Bronchial epithelial cell (primary cell): Measurements from ENCODE around the gene NTN5. TPM values are rescaled to one million over a fixed set of nuclear protein-coding genes. Genes with fewer than 3 reads are reported as not detected.
A peak's percentile ranks its signal among the peaks of the same experiment; 100 is the strongest.

Experiments used
- DNase-seq: peaks from one replicate; pipeline ENCODE4 v3.0.0-alpha.2; 2010; ENCODE audit warnings: low read depth
- FAIRE-seq: peaks from 2 replicates; lab custom pipeline; 2011; peaks lifted over from hg19 to GRCh38; lab: Jason Lieb, UNC
- H3K27me3 ChIP-seq: 2 replicates; pipeline ENCODE4 v1.5.1; 2011; ENCODE audit warnings: low read length; ENCODE audit not compliant: control insufficient read depth, insufficient read depth
- H3K36me3 ChIP-seq: 2 replicates; pipeline ENCODE4 v1.5.1; 2011; ENCODE audit warnings: low read length; ENCODE audit not compliant: control insufficient read depth, insufficient read depth
- H3K4me3 ChIP-seq: 2 replicates; pipeline ENCODE4 v1.5.1; 2011; ENCODE audit warnings: mild to moderate bottlenecking, low read depth, low read length, control low read depth
- total RNA-seq: library from RNA; depleted of rRNA; stranded (reverse); fragments of >200 nt; gene quantifications from 2 replicates; pipeline ENCODE4 v1.2.1, GENCODE V29; 2014
- TF ChIP-seq, protein P1 (sequence below): IDR thresholded peaks from 2 replicates; pipeline ENCODE4 v1.5.1; 2011; ENCODE audit warnings: mild to moderate bottlenecking, moderate library complexity, low read length, control low read depth, inconsistent platforms; ENCODE audit not compliant: insufficient read depth, severe bottlenecking

NTN5 gene
- total RNA-seq, 1 donor from 2014 or later = not detected

DNA sequence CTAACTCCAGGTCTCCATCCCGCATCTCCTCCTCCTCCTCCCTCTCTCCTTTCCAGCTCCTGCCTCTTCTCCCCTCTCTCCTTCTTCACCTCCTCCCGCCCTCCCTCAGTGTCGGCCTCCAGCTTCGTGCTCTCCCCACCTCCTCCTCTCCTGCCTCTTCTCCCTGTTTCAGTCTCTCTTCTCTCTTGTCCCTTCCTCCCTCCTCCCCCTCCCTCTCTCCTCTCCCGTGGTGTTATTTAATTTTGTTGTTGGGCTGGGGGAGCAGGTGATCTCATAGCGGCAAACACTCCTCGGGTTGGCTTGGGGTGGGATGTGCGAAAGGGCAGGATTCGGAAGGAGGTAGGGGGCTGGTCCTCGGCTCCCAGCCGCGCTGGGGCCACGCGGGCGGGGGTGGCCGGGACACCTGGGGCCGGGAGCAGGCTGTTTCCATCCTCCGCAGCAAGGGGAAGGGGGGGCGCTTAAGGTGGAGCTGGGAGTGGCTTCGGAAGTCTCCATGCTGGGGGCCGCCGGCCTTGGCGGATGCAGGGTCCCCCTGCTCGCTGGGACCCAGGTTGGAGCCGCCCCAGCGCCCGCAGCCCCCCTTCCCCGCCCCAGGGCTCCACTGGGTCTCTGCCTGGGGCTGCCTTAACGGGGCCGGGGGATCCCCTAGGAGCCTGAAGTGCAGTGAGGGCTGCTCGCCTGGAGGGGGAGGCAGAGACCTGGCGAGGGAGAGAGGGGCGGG is 26.7 kb downstream of the NTN5 start, which contains the start of gene CA11:
Gene CA11 (minus strand): TSS at position 187 of the 721 bp plus-strand sequence. CDS start 555 bp downstream, outside the sequence.
- TF ChIP-seq, protein P1, sequence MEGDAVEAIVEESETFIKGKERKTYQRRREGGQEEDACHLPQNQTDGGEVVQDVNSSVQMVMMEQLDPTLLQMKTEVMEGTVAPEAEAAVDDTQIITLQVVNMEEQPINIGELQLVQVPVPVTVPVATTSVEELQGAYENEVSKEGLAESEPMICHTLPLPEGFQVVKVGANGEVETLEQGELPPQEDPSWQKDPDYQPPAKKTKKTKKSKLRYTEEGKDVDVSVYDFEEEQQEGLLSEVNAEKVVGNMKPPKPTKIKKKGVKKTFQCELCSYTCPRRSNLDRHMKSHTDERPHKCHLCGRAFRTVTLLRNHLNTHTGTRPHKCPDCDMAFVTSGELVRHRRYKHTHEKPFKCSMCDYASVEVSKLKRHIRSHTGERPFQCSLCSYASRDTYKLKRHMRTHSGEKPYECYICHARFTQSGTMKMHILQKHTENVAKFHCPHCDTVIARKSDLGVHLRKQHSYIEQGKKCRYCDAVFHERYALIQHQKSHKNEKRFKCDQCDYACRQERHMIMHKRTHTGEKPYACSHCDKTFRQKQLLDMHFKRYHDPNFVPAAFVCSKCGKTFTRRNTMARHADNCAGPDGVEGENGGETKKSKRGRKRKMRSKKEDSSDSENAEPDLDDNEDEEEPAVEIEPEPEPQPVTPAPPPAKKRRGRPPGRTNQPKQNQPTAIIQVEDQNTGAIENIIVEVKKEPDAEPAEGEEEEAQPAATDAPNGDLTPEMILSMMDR = peak; percentile 80
- FAIRE-seq = no peak
- no peaks in the 10 kb centered on the region for H3K27me3 ChIP-seq
- peak within 1 kb of the TSS; percentile 47 for H3K4me3 ChIP-seq
- DNase-seq = peak; percentile 56
- H3K36me3 ChIP-seq = no peaks in the 10 kb centered on the region

DNA sequence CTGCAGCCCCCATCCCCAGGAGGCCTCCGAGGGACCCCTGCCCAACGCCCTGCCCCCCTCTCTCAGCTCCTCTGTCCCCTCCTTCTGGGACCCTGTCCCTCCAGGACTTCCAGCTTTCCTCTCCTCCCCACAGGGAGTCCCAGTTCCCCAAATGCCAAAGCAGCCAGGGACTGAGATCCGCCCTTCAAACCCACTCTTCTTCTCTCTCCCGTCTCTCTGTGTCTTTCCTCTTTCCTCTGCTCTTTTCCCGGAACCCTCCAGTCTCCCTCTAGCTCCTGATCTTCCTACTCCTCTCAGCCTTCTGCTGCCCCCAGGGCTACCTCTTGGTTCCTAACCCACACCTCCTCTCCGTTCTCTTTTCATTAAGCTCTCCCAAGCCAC is 27.2 kb downstream of the NTN5 start:
- peak overlapping the region; percentile 47 for H3K4me3 ChIP-seq
- FAIRE-seq (no peak), DNase-seq (no peak)
- H3K36me3 ChIP-seq = no peaks in the 10 kb centered on the region
- no peaks in the 10 kb centered on the region for H3K27me3 ChIP-seq
- TF ChIP-seq, protein P1 = no peak

DNA sequence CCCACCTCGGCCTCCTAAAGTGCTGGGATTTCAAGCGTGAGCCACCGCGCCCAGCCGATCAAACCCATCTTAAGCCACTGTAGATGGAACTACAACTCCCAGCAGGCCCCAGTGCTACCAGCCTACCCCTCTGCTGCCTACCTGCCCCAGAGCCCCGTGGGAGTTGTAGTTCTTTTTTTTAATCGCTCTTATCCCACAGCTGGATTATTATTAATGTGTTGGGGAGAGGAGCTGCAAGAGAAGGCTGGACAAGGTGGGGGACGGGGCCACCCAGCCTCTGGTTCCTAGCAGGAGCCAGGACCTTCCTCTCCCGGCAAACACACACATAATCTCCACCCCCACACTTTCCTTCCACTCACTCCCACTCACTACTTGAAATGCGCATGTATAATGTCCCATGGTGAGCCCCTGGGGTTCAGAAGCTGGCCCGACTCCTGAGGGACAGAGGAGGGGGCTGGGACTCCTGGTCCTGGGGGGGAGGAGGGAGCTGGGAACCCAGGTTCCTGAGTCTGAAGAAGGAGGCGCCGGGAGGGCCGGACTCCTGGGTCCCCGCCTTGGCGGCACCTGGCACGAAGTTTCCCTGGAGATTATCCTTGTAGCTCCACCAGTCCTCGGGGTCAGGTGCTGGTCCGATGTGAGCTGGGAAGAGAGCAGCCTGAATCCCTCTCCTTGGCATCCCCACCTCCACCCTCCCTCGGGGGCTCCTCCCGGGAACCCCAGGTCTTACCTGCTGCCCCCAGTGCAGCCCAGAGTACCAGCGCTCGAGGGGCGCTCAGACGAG is 27.8 kb downstream of the NTN5 start:
- DNase-seq = peak; percentile 52

DNA sequence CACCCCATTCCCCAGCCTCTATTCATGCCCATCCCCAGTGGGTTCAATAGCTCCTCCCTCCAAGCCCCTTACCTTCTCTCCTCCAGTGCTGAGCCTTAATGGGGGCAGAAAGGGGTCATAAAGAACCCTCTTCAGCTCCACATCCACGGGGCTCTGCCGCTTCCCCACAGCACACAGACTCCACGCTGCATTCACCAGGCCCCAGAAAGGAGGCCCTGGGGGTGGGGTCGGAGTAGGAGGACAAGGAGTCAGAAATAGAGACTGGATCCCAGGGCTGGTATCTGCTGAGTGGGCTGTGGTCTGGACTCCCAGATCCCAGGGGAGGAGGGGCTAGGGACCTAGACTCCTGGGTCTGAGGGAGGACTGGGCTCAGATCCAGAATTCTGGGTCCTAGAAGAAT is 28.5 kb downstream of the NTN5 start:
- no peak for FAIRE-seq
- TF ChIP-seq, protein P1 = no peak
- no peak for DNase-seq

More for the DNA sequence above, 27.8 kb downstream of the NTN5 start:
- H3K27me3 ChIP-seq = no peaks in the 10 kb centered on the region
- FAIRE-seq = no peak
- TF ChIP-seq, protein P1 = no peak
- H3K4me3 ChIP-seq = peak overlapping the region; percentile 47
- H3K36me3 ChIP-seq = no peaks in the 10 kb centered on the region

DNA sequence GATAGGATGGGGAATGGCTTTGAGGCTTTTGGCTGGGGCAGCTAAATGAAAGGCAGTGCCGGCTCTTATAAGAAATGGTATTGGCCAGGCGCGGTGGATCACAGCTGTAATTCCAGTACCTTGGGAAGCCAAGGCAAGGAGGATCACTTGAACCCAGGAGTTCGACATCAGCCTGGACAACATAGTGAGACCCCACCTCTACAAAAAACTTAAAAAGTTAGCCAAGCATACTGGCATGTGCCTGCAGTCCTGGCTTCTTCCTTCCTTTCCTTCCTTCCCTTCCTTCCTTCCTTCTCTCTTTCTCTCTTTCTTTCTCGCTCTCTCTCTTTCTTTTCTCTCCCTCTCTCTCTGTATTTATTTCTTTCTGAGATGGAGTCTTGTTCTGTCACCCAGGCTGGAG is 30.0 kb downstream of the NTN5 start:
- TF ChIP-seq, protein P1 = no peak
- H3K27me3 ChIP-seq = no peaks in the 10 kb centered on the region
- FAIRE-seq = no peak

More for the DNA sequence above, 28.5 kb downstream of the NTN5 start:
- no peaks in the 10 kb centered on the region for H3K36me3 ChIP-seq
- H3K27me3 ChIP-seq = no peaks in the 10 kb centered on the region
- H3K4me3 ChIP-seq = no peak overlapping the region

More for the DNA sequence above, 30.0 kb downstream of the NTN5 start:
- Histone ChIP-seq H3K4me3 (no peak overlapping the region), H3K36me3 (no peaks in the 10 kb centered on the region)
- no peak for DNase-seq
